ENCODE measurements around the gene ROBO1. TPM values are rescaled to one million over a fixed set of nuclear protein-coding genes. Genes with fewer than 3 reads are reported as not detected.

The ROBO1 gene
- total RNA-seq, 1 donor = 34.2 TPM

DNA sequence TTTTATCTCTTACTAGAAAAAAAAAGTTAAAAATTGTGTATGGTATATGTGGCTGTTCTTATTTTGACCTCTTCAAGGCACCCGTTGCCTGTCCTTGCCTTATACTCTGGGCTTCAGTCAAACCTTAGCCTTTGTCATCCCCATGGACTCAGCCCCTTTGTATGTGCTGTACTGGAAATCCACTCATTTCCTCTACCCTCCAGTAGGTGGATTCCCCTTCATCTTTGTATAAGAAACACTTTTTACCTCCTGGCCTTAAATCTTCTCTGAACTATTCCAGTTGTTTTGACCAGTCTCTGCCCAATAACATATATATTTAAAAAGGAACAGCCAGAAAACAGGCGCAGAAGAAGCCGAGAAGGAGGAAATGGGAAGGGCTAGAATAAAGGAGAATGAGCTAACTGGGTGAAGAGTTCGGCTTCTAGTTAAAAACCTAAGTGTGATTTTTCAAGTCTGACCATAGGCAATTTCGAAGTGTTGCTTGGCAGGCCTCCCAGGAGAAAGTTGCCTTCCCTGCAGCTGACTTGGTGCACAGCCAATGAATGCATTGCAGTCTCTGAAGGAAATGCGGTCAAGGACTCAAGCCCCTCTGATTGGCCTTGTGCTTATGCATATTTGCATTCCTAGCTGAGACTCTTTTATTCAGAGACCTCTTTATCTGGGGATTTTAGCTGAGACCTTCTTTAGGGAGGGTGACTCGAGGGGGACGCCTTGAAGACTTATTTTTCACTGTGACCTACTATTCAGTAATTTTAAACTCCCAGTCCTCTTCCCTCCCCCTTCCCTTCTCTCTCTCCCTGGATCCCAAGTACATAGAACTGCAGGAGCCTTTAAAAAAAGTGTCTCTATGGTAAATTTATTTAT is 277.4 kb downstream of the ROBO1 start:
- peak; percentile 60 for DNase-seq (ENCODE audit: low read depth)
- no peak overlapping the region for H3K4me3 ChIP-seq (ENCODE audit: low read depth, low read length)
- TF ChIP-seq CTCF (IDR thresholded peaks at IDR 0.05; ENCODE audit: insufficient read depth, low read length) = peak; percentile 23

DNA sequence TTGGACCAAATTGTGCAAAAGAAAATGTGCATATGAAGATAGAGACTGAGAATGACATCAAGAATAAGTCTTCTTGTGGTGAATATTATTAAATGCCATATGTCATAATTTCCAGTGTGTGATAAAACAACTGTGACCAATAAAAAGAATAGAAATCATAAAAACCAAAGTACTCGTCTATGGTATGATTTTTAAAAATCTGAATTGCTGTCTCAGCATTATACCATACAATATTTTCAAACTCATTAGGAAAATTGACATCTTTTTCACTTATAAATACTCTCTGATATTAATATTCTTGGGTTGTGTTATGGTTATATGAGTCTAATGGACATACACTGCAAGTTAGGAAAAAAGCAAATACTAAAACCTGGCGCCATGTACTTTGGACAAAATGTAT is 279.4 kb downstream of the ROBO1 start:
- TF ChIP-seq CTCF (IDR thresholded peaks at IDR 0.05; ENCODE audit: insufficient read depth, low read length) = no peak
- H3K4me3 ChIP-seq (ENCODE audit: low read depth, low read length) = no peak overlapping the region
- no peak for DNase-seq (ENCODE audit: low read depth)

GRCh38 chr3:79480746-79481145 is 287.1 kb downstream of the ROBO1 start:
- H3K4me3 ChIP-seq (ENCODE audit: low read depth, low read length) = no peak overlapping the region
- TF ChIP-seq CTCF (IDR thresholded peaks at IDR 0.05; ENCODE audit: insufficient read depth, low read length) = no peak
- DNase-seq (ENCODE audit: low read depth) = no peak

DNA sequence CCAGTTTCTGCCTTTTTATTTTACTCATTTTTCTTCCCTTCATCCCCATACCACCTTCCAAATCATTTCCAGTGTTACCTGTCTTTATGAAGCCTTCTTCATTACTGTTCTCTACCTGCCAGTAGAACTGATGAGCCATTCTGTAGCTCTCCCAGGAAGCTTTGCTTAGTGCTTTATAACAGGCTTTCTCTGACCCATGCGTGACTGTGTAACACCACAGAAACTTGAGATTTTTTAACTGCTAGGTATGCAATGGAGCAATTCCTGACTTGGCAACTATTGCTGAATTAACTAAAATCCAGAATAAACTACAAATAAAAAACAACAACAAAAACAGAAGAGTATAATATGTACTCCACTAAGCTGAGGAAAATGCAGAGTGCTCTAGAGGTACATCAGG is 289.2 kb downstream of the ROBO1 start:
- no peak for DNase-seq (ENCODE audit: low read depth)
- no peak overlapping the region for H3K4me3 ChIP-seq (ENCODE audit: low read depth, low read length)
- TF ChIP-seq CTCF (IDR thresholded peaks at IDR 0.05; ENCODE audit: insufficient read depth, low read length) = no peak

- DNase-seq (ENCODE audit: low read depth) = no peak
- TF ChIP-seq CTCF (IDR thresholded peaks at IDR 0.05; ENCODE audit: insufficient read depth, low read length) = no peak
- H3K4me3 ChIP-seq (ENCODE audit: low read depth, low read length) = no peak overlapping the region
Measured at GRCh38 chr3:79477242-79477641, 290.6 kb downstream of the ROBO1 start.

DNA sequence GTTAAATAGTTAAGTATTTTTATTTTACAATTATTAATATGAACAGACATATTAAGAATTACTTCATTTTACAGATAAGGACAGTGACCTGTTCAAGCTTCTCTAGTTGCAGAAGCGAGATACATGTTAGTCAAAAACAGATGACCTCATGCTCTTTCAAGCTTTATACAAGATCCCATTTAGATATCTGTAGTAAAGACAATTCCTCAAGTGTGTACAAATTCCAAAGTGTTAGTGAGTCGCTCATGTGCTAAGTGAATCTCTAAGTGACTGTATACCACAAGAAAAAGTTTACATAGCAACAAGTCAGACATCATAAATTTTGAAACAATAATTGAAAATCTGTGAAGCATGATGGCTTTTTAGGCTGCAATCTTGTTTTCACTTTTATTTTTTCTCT is 293.8 kb downstream of the ROBO1 start:
- H3K4me3 ChIP-seq (ENCODE audit: low read depth, low read length) = no peak overlapping the region
- TF ChIP-seq CTCF (IDR thresholded peaks at IDR 0.05; ENCODE audit: insufficient read depth, low read length) = no peak
- DNase-seq (ENCODE audit: low read depth) = no peak
